PFSK-1 (cell line): ENCODE data around the gene TTPAL.

Source experiments
- FOXP2 ChIP-seq: optimal IDR thresholded peaks from 2 replicates; pipeline ENCODE3; 2011; ENCODE audit warnings: borderline replicate concordance, control low read depth, inconsistent platforms; ENCODE audit not compliant: insufficient read depth; ENCODE audit errors: extremely low read length, extremely low read depth
- POLR2AphosphoS5 ChIP-seq: IDR thresholded peaks from 2 replicates; pipeline ENCODE4 v1.6.1; 2012; ENCODE audit warnings: low read depth, mild to moderate bottlenecking, control low read depth, low read length, moderate library complexity
- SIN3A ChIP-seq: IDR thresholded peaks from 2 replicates; pipeline ENCODE4 v1.6.1; 2012; ENCODE audit warnings: mild to moderate bottlenecking, low read length, moderate library complexity, borderline replicate concordance; ENCODE audit not compliant: insufficient read depth
- TAF1 ChIP-seq: IDR thresholded peaks from 2 replicates; pipeline ENCODE4 v1.6.1; 2012; ENCODE audit warnings: low read length, control low read depth, borderline replicate concordance; ENCODE audit not compliant: insufficient read depth
- TF ChIP-seq, protein P1 (sequence below), 2 experiments: IDR thresholded peaks; 2 replicates each; pipeline versions ENCODE4 v1.6.1 to v1.8.0; 2011 to 2012; ENCODE audit warnings: low read depth in 2 of 2, low read length in 2 of 2, control low read depth in 1 of 2, inconsistent platforms in 1 of 2, mild to moderate bottlenecking in 1 of 2, moderate library complexity in 1 of 2; ENCODE audit not compliant: insufficient read depth in 1 of 2

DNA sequence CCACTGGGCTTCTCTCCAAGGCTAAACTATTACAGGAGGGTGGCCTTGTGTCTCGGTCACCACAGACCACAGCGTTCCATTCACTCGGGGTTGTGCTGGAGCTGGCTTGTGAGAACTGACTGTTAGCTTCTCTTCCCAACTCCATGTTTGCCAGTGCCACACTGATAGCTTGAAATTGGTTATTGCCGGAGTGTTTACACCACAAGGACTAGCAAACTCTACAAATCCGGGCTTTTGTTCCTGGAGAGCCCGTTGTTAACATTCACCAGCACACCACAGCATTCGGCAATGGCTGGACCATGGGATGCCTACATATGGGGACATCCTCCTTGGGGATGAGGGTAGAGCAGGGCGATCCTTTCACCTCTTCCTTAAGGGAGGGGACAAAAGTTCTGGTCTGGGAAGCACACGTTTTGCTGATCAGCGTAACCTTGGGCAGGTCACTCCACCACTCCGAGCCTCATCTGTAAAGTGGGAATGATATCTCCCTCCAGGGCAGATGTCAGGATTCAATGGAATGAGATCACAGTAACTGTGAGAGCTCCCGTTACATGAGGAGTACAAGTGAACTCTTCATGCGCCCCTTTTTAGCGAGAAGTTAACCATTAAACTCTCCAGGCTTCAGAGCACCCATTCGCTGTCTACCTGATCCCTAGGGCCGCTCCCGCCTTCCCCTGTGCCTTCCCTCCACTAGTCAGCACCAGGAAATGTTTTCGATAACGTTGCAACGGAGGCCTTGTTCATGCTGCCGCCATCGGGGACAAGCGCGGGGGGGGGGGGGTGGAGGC is 41.7 kb upstream of the TTPAL start:
- TF ChIP-seq, protein P1, sequence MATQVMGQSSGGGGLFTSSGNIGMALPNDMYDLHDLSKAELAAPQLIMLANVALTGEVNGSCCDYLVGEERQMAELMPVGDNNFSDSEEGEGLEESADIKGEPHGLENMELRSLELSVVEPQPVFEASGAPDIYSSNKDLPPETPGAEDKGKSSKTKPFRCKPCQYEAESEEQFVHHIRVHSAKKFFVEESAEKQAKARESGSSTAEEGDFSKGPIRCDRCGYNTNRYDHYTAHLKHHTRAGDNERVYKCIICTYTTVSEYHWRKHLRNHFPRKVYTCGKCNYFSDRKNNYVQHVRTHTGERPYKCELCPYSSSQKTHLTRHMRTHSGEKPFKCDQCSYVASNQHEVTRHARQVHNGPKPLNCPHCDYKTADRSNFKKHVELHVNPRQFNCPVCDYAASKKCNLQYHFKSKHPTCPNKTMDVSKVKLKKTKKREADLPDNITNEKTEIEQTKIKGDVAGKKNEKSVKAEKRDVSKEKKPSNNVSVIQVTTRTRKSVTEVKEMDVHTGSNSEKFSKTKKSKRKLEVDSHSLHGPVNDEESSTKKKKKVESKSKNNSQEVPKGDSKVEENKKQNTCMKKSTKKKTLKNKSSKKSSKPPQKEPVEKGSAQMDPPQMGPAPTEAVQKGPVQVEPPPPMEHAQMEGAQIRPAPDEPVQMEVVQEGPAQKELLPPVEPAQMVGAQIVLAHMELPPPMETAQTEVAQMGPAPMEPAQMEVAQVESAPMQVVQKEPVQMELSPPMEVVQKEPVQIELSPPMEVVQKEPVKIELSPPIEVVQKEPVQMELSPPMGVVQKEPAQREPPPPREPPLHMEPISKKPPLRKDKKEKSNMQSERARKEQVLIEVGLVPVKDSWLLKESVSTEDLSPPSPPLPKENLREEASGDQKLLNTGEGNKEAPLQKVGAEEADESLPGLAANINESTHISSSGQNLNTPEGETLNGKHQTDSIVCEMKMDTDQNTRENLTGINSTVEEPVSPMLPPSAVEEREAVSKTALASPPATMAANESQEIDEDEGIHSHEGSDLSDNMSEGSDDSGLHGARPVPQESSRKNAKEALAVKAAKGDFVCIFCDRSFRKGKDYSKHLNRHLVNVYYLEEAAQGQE (IDR thresholded peaks at IDR 0.05; ENCODE audit: insufficient read depth in 1 of 2, low read depth in 2 of 2, low read length in 2 of 2), result no peak
- no peak for TF ChIP-seq SIN3A
- TF ChIP-seq POLR2AphosphoS5, result no peak
- no peak for TF ChIP-seq FOXP2
- no peak for TF ChIP-seq TAF1
